Stomach (tissue), 9 donors: ENCODE measurements around the gene BBX. TPM values are rescaled to one million over a fixed set of nuclear protein-coding genes. Genes with fewer than 3 reads are reported as not detected.

Experiments
- DNase-seq, 2 donors: peaks; one replicate each; pipeline versions ENCODE4 v3.0.0 to v3.0.0-alpha.2; 2013 to 2019
- H3K27ac ChIP-seq, 5 donors: fragments of 200-600 bp in 4 of 5; sonication (generic) in 4 of 5; one replicate each; pipeline ENCODE4 v1.5.1; 2013 to 2019; ENCODE audit warnings: mild to moderate bottlenecking in 1 of 5, moderate library complexity in 1 of 5
- H3K27me3 ChIP-seq, 3 donors: fragments of 200-600 bp; sonication (generic); one replicate each; pipeline ENCODE4 v1.5.1; 2017 to 2019; ENCODE audit warnings: mixed run types in 1 of 3
- H3K36me3 ChIP-seq, 4 donors: fragments of 200-600 bp; sonication (generic); 1 replicate in 3 of 4; 2 replicates in 1 of 4; pipeline ENCODE4 v1.5.1; 2016 to 2019
- H3K4me1 ChIP-seq, 4 donors: fragments of 200-600 bp; sonication (generic); one replicate each; pipeline ENCODE4 v1.5.1; 2016 to 2019
- H3K4me3 ChIP-seq, 4 donors: fragments of 200-600 bp; sonication (generic) in 3 of 4; one replicate each; pipeline ENCODE4 v1.5.1; 2016 to 2019; ENCODE audit warnings: mild to moderate bottlenecking in 1 of 4
- H3K9me3 ChIP-seq, 4 donors: fragments of 200-600 bp; sonication (generic); one replicate each; pipeline ENCODE4 v1.5.1; 2016 to 2019
- CTCF ChIP-seq, 7 experiments: fragments of 450-650 bp in 4 of 7; fragments of 200-600 bp in 3 of 7; sonication (generic) in 3 of 7; IDR thresholded peaks; one replicate each; pipeline ENCODE4 v1.5.1; 2016 to 2019; ENCODE audit warnings: antibody characterized with exemption in 7 of 7, control low read depth in 2 of 7, mild to moderate bottlenecking in 1 of 7
- EP300 ChIP-seq: sonication (generic); formaldehyde crosslinking; IDR thresholded peaks from one replicate; pipeline ENCODE4 v1.6.1; 2017; ENCODE audit warnings: antibody characterized with exemption
- POLR2A ChIP-seq, 4 donors: fragments of 450-650 bp; IDR thresholded peaks; one replicate each; pipeline ENCODE4 v1.6.1; 2016; ENCODE audit warnings: antibody characterized with exemption in 4 of 4, control low read depth in 2 of 4, mild to moderate bottlenecking in 1 of 4, moderate library complexity in 1 of 4
- POLR2AphosphoS5 ChIP-seq, 3 donors: sonication (generic); formaldehyde crosslinking; IDR thresholded peaks; one replicate each; pipeline ENCODE4 v1.6.1; 2016; ENCODE audit warnings: antibody characterized with exemption in 3 of 3
- WGBS, 5 donors: extraction: QIAGEN DNeasy Blood & Tissue Kit in 3 of 5; methylation state at CpG; one replicate each; pipeline versions ENCODE4 v1.1.5 to v1.1.7; 2013 to 2018; 5-methylcytosine and 5-hydroxymethylcytosine counted together
- intact Hi-C: fragments of 100-400 bp; cut with DNase I; formaldehyde crosslinking; loops from one replicate; pipeline ENCODE4 v1.15.1; 2023; ENCODE audit warnings: low total_unique reads
- polyA plus RNA-seq, 3 donors: library from polyadenylated mRNA; stranded (reverse); fragments of 200-250 nt; gene quantifications; one replicate each; pipeline ENCODE4 v1.2.3, GENCODE V29; 2013
- total RNA-seq, 5 donors: library from RNA; depleted of rRNA; stranded (reverse); fragments of >200 nt; gene quantifications; one replicate each; pipeline versions ENCODE4 v1.1.0 to v1.2.3, GENCODE V29; 2014 to 2016
- donor health status: healthy with polysubstance abuse.
- donor health status: Bipolar disorder and iron deficiency.
- donor health status: healthy.

BBX gene
- total and polyA plus RNA-seq, 8 donors: 4.6 to 81.1 (median 45.2) TPM

- intact Hi-C loops: no loop called here
- WGBS, 5 donors: 86 to 94% (median 91%) methylated on average over 3 of the region's 3 CpGs
- Histone ChIP-seq H3K27me3 (no peaks in the 10 kb centered on the region), H3K4me3 (no peak overlapping the region), H3K9me3 (no peaks in the 10 kb centered on the region), H3K27ac (no peak overlapping the region), H3K36me3 (peaks cover 27 to 98% (median 93%) of the 10 kb centered on the region in 4 donors), H3K4me1 (no peaks in the 10 kb centered on the region)
- TF ChIP-seq CTCF (IDR thresholded peaks at IDR 0.05) (no peak), POLR2A (IDR thresholded peaks at IDR 0.05) (no peak), POLR2AphosphoS5 (IDR thresholded peaks at IDR 0.05) (no peak)
- DNase-seq: no peak
These were observed 280.4 kb downstream of the BBX start for GRCh38 chr3:107803170-107803569.

GRCh38 chr3:107806021-107806420 lies 283.3 kb downstream of the BBX start:
- Histone ChIP-seq H3K4me3 (no peak overlapping the region), H3K9me3 (no peaks in the 10 kb centered on the region), H3K36me3 (peaks cover 23 to 77% (median 71%) of the 10 kb centered on the region in 4 donors), H3K27ac (no peak overlapping the region), H3K27me3 (no peaks in the 10 kb centered on the region), H3K4me1 (no peaks in the 10 kb centered on the region)
- 94 to 98% (median 97%) methylated on average over 2 of the region's 2 CpGs for WGBS, 5 donors
- DNase-seq: no peak
- intact Hi-C loops: no loop called here
- TF ChIP-seq POLR2A (IDR thresholded peaks at IDR 0.05) (no peak), CTCF (IDR thresholded peaks at IDR 0.05) (no peak), EP300 (no peak), POLR2AphosphoS5 (IDR thresholded peaks at IDR 0.05) (no peak)

- TF ChIP-seq POLR2A (IDR thresholded peaks at IDR 0.05): no peak
- TF ChIP-seq CTCF (IDR thresholded peaks at IDR 0.05): no peak
- no peak for TF ChIP-seq POLR2AphosphoS5 (IDR thresholded peaks at IDR 0.05)
- no peak for TF ChIP-seq EP300
- H3K36me3 ChIP-seq: peaks cover 18 to 71% (median 66%) of the 10 kb centered on the region in 4 donors
- WGBS, 5 donors: 88 to 99% (median 91%) methylated on average over 3 of the region's 3 CpGs
These were observed 283.8 kb downstream of the BBX start for GRCh38 chr3:107806536-107806935.

GRCh38 chr3:107810171-107811071 lies 287.7 kb downstream of the BBX start:
- no peak overlapping the region for H3K27ac ChIP-seq
- peaks cover 2 to 33% (median 30%) of the 10 kb centered on the region in 4 donors for H3K36me3 ChIP-seq
- H3K27me3 ChIP-seq: no peaks in the 10 kb centered on the region
- H3K9me3 ChIP-seq: no peaks in the 10 kb centered on the region
- TF ChIP-seq EP300 (no peak), CTCF (IDR thresholded peaks at IDR 0.05) (no peak), POLR2AphosphoS5 (IDR thresholded peaks at IDR 0.05) (no peak), POLR2A (IDR thresholded peaks at IDR 0.05) (no peak)
- intact Hi-C loops: no loop called here
- peaks cover 0 to 8% (median 0%) of the 10 kb centered on the region in 4 donors for H3K4me1 ChIP-seq
- H3K4me3 ChIP-seq: no peak overlapping the region
- DNase-seq: no peak
- WGBS, 5 donors: 64 to 81% (median 74%) methylated on average over 8 of the region's 8 CpGs

More at GRCh38 chr3:107806536-107806935, 283.8 kb downstream of the BBX start:
- Histone ChIP-seq H3K27me3 (no peaks in the 10 kb centered on the region), H3K27ac (no peak overlapping the region), H3K4me1 (no peaks in the 10 kb centered on the region), H3K4me3 (no peak overlapping the region), H3K9me3 (no peaks in the 10 kb centered on the region)
- DNase-seq: no peak
- intact Hi-C loops: no loop called here
